Panc1 (cell line): ENCODE data around the gene KAT7. TPM values are rescaled to one million over a fixed set of nuclear protein-coding genes. Genes with fewer than 3 reads are reported as not detected.

Experiments
- ATAC-seq: fragments of 200-7000 bp; cut with Tn5 transposase; 2 replicates; pipeline ENCODE4 v1.9.1; 2020; ENCODE audit warnings: mild to moderate bottlenecking, moderate library complexity
- BruUV-seq: library from RNA; stranded (reverse); fragments of 400-500 nt; replicated peaks from 2 replicates; lab custom pipeline; 2021; lab: Mats Ljungman, UMichigan
- CTCF ChIA-PET: fragments of 300-600 bp; sonication (Branson Sonifier 250); formaldehyde crosslinking; loops from one replicate; lab custom pipeline; 2022; ENCODE audit warnings: antibody characterized with exemption; lab: Charles Lee
- POLR2A ChIA-PET: fragments of 300-600 bp; sonication (Branson Sonifier 250); formaldehyde crosslinking; loops from one replicate; lab custom pipeline; 2022; ENCODE audit warnings: antibody characterized with exemption; lab: Charles Lee
- DNase-seq: peaks from one replicate; pipeline ENCODE4 v3.0.0-alpha.2; 2010; ENCODE audit warnings: low read depth, low spot score
- H3K27ac ChIP-seq: 2 replicates; pipeline ENCODE4 v1.5.1; 2011; ENCODE audit warnings: mild to moderate bottlenecking, low read length, inconsistent platforms
- H3K27me3 ChIP-seq: fragments of 200-500 bp; sonication (Bioruptor generic); 2 replicates; pipeline ENCODE4 v1.6.0; 2014; ENCODE audit warnings: low read length, inconsistent platforms; ENCODE audit not compliant: control insufficient read depth, insufficient read depth
- H3K36me3 ChIP-seq: fragments of 200-500 bp; sonication (Bioruptor generic); 2 replicates; pipeline ENCODE4 v1.5.1; 2014; ENCODE audit warnings: inconsistent platforms, mild to moderate bottlenecking, low read length, moderate library complexity; ENCODE audit not compliant: control insufficient read depth, insufficient read depth
- H3K4me1 ChIP-seq: 2 replicates; pipeline ENCODE4 v1.5.1; 2011; ENCODE audit warnings: inconsistent platforms, mild to moderate bottlenecking, low read length, moderate library complexity; ENCODE audit not compliant: control insufficient read depth, insufficient read depth
- H3K4me3 ChIP-seq, 2 experiments: 2 replicates each; pipeline ENCODE4 v1.5.1; 2011 to 2012; ENCODE audit warnings: low read depth in 2 of 2, low read length in 2 of 2, mild to moderate bottlenecking in 2 of 2, inconsistent platforms in 1 of 2, moderate library complexity in 1 of 2
- H3K9me3 ChIP-seq: fragments of 200-500 bp; sonication (Bioruptor generic); 2 replicates; pipeline ENCODE4 v1.5.1; 2014; ENCODE audit warnings: low read depth, mild to moderate bottlenecking, inconsistent platforms, low read length, moderate library complexity; ENCODE audit not compliant: control insufficient read depth, insufficient read depth
- POLR2AphosphoS5 ChIP-seq: IDR thresholded peaks from 2 replicates; pipeline ENCODE4 v1.6.1; 2012; ENCODE audit warnings: mild to moderate bottlenecking, low read depth, low read length, moderate library complexity
- REST ChIP-seq, 2 experiments: IDR thresholded peaks; 2 replicates each; pipeline ENCODE4 v1.6.1; 2011 to 2012; ENCODE audit warnings: low read depth in 2 of 2, control low read depth in 1 of 2, low read length in 1 of 2, mild to moderate bottlenecking in 1 of 2, moderate library complexity in 1 of 2; ENCODE audit not compliant: insufficient read depth in 1 of 2
- SIN3A ChIP-seq: IDR thresholded peaks from 2 replicates; pipeline ENCODE4 v1.6.1; 2012; ENCODE audit warnings: low read depth, mild to moderate bottlenecking, low read length, moderate library complexity, borderline replicate concordance; ENCODE audit not compliant: insufficient read depth
- TCF7L2 ChIP-seq: IDR thresholded peaks from 2 replicates; pipeline ENCODE4 v1.6.1; 2011; ENCODE audit warnings: mild to moderate bottlenecking, low read depth, low read length, inconsistent platforms
- in situ Hi-C: cut with HindIII; loops from 2 replicates; pipeline ENCODE4 v1.10.0; 2016; ENCODE audit warnings: low sequenced_read_pairs, low pct_unique_long_range_greater_than_20kb
- intact Hi-C: fragments of 100-400 bp; cut with micrococcal nuclease; formaldehyde crosslinking; loops from one replicate; pipeline ENCODE4 v1.10.0; 2022; ENCODE audit not compliant: unreplicated experiment
- total RNA-seq: library from RNA; stranded (reverse); gene quantifications from one replicate; pipeline ENCODE4 v1.2.1, GENCODE V29; 2021; ENCODE audit not compliant: unreplicated experiment
- TF ChIP-seq, protein P1 (sequence below): fragments of 450-650 bp; IDR thresholded peaks from 2 replicates; pipeline ENCODE4 v1.5.1; 2017; ENCODE audit warnings: mild to moderate bottlenecking

The KAT7 gene
- total RNA-seq, 1 experiment from 2014 or later = 69.0 TPM

GRCh38 chr17:49832840-49833599 lies 44.5 kb downstream of the KAT7 start:
- in situ Hi-C loops (no loop called here), intact Hi-C loops (no loop called here)
- TF ChIP-seq REST (IDR thresholded peaks at IDR 0.05; ENCODE audit: insufficient read depth in 1 of 2, low read depth in 2 of 2, low read length in 1 of 2) = no peak
- no peak for TF ChIP-seq SIN3A
- TF ChIP-seq, protein P1, sequence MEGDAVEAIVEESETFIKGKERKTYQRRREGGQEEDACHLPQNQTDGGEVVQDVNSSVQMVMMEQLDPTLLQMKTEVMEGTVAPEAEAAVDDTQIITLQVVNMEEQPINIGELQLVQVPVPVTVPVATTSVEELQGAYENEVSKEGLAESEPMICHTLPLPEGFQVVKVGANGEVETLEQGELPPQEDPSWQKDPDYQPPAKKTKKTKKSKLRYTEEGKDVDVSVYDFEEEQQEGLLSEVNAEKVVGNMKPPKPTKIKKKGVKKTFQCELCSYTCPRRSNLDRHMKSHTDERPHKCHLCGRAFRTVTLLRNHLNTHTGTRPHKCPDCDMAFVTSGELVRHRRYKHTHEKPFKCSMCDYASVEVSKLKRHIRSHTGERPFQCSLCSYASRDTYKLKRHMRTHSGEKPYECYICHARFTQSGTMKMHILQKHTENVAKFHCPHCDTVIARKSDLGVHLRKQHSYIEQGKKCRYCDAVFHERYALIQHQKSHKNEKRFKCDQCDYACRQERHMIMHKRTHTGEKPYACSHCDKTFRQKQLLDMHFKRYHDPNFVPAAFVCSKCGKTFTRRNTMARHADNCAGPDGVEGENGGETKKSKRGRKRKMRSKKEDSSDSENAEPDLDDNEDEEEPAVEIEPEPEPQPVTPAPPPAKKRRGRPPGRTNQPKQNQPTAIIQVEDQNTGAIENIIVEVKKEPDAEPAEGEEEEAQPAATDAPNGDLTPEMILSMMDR = no peak
- TF ChIP-seq TCF7L2 = no peak
- no peak for TF ChIP-seq POLR2AphosphoS5
- ATAC-seq = no peak
- BruUV-seq = TSS peak; percentile 22
- ChIA-PET POLR2A (no interaction called here), CTCF (no interaction called here)
- H3K36me3 ChIP-seq = no peaks in the 10 kb centered on the region
- H3K27ac ChIP-seq = no peak overlapping the region
- no peak for DNase-seq
- no peak overlapping the region for H3K4me3 ChIP-seq
- peaks cover 14% of the 10 kb centered on the region for H3K4me1 ChIP-seq
- no peaks in the 10 kb centered on the region for H3K27me3 ChIP-seq
- no peaks in the 10 kb centered on the region for H3K9me3 ChIP-seq

DNA sequence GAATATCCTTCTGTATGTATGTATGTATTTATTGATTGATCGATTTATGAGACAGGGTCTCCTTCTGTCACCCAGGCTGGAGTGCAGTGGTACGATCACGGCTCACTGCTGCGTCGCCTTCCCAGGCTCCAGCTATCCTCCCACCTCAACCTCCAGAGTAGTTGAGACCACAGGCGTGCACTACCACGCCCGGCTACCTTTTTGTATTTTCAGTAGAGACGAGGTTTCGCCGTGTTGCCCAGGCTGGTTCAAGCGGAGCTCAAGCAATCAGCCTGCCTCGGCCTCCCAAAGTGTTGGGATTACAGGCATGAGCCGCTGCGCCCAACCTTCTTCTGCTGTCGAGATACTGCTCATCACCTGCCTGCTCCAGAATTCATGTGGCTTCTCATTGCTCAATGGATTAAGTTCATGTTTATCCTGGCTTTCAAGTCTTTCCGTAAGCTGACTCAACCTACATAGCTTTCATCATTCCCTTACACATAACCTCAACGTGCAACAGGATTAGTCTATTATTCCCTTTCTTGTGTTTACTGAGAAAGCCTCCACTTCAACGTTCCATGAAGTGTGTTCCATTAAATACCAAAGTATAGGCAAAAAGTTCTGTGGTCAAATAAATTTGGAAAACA lies 45.8 kb downstream of the KAT7 start:
- no peak for TF ChIP-seq SIN3A
- no peak for TF ChIP-seq REST (IDR thresholded peaks at IDR 0.05; ENCODE audit: insufficient read depth in 1 of 2, low read depth in 2 of 2, low read length in 1 of 2)
- TF ChIP-seq, protein P1 = no peak
- no peak for TF ChIP-seq POLR2AphosphoS5
- no peak for TF ChIP-seq TCF7L2
- Histone ChIP-seq H3K27ac (no peak overlapping the region), H3K4me1 (peaks cover 14% of the 10 kb centered on the region), H3K9me3 (no peaks in the 10 kb centered on the region), H3K36me3 (no peaks in the 10 kb centered on the region), H3K4me3 (no peak overlapping the region), H3K27me3 (no peaks in the 10 kb centered on the region)
- ATAC-seq = no peak
- in situ Hi-C loops = no loop called here
- DNase-seq = no peak
- intact Hi-C loops = no loop called here
- POLR2A ChIA-PET = no interaction called here
- BruUV-seq = no TSS peak
- CTCF ChIA-PET = no interaction called here
